ENCODE measurements around the gene SPACA4. TPM values are rescaled to one million over a fixed set of nuclear protein-coding genes. Genes with fewer than 3 reads are reported as not detected.
A peak's percentile ranks its signal among the peaks of the same experiment; 100 is the strongest.

Gene SPACA4
- total RNA-seq, 1 donor from 2014 or later = 0.98 TPM

DNA sequence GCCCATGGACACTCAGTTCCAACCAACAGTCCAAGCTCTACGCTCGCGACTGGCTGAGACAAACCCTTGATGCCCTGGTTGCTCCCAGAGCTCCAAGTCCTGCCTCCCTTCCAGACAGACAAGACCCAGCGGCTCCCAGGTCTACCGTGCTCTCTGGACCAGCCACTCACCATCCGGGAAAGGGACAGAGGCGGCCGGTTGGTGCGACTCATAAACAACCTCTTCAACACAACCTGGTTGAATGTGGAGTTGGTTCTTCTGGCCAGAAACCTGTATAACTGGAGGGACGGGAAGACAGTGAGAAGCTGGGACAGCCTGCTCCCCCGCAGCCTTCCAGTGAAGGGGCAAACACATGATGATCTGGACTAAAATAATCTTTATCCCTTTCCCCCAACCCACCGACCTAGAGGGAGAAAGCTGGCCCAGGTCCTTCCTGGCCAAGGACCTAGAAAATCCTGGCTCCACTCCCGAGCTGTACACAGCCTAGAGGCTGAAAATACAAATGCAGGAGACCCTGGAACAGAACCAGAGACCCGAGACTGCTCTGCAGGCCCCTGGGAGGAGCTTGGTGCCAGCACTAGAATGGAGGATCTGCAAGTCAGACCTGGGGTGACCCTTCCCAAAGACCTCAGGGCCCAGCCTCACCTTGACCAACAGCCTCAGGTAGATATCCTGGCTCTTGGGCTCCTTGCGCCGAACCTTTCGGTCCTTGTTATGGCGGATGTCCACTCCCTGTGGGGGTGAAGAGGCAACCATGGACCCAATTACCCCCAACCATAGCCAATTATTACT, 10.8 kb downstream of the SPACA4 start:
- Histone ChIP-seq H3K36me3 (peaks cover 30% of the 10 kb centered on the region), H3K4me3 (peak overlapping the region; percentile 90), H3K27me3 (no peaks in the 10 kb centered on the region), H3K4me1 (peaks cover 27% of the 10 kb centered on the region), H3K9me3 (no peaks in the 10 kb centered on the region), H3K27ac (peak overlapping the region; percentile 93)
- intact Hi-C loops (cut with DNase I) = no loop called here
- ATAC-seq = no peak
- TF ChIP-seq, protein P1, sequence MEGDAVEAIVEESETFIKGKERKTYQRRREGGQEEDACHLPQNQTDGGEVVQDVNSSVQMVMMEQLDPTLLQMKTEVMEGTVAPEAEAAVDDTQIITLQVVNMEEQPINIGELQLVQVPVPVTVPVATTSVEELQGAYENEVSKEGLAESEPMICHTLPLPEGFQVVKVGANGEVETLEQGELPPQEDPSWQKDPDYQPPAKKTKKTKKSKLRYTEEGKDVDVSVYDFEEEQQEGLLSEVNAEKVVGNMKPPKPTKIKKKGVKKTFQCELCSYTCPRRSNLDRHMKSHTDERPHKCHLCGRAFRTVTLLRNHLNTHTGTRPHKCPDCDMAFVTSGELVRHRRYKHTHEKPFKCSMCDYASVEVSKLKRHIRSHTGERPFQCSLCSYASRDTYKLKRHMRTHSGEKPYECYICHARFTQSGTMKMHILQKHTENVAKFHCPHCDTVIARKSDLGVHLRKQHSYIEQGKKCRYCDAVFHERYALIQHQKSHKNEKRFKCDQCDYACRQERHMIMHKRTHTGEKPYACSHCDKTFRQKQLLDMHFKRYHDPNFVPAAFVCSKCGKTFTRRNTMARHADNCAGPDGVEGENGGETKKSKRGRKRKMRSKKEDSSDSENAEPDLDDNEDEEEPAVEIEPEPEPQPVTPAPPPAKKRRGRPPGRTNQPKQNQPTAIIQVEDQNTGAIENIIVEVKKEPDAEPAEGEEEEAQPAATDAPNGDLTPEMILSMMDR (IDR thresholded peaks at IDR 0.05) = no peak
- no peak for DNase-seq

DNA sequence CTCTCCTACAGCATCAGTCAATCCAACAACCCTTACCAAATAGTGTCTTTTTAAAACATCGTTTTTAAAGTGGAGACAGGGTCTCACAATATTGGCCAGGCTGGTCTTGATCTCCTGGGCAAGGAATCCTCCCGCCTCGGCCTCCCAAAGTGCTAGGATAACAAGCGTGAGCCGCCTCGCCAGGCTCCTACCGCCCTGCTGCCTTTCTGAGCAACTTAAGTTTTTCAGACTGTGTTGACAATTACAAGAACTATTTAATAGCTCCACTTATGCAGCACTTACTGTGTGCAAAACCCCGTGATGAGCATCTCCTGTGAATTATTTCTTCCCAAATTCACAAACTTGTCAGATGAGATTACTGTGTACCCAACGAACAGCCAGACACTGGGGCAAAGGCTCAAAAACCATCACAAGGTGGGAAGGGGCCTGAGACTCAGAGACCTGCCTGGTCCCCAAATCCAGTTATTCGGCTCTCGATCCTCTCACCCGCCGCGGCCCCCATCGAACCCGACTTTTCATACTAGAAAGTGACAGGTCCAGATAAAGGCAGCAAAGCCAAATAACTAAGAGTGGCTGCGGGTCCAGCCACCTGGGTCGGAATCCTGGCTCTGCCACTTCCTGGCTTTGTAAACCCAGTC, 11.9 kb downstream of the SPACA4 start:
- intact Hi-C loops (cut with DNase I) = no loop called here
- DNase-seq (no peak), ATAC-seq (no peak)
- peaks cover 30% of the 10 kb centered on the region for H3K36me3 ChIP-seq
- no peaks in the 10 kb centered on the region for H3K27me3 ChIP-seq
- H3K4me1 ChIP-seq = peaks cover 30% of the 10 kb centered on the region
- no peaks in the 10 kb centered on the region for H3K9me3 ChIP-seq
- peak overlapping the region; percentile 93 for H3K27ac ChIP-seq
- peak overlapping the region; percentile 90 for H3K4me3 ChIP-seq
- TF ChIP-seq, protein P1 (IDR thresholded peaks at IDR 0.05) = no peak

DNA sequence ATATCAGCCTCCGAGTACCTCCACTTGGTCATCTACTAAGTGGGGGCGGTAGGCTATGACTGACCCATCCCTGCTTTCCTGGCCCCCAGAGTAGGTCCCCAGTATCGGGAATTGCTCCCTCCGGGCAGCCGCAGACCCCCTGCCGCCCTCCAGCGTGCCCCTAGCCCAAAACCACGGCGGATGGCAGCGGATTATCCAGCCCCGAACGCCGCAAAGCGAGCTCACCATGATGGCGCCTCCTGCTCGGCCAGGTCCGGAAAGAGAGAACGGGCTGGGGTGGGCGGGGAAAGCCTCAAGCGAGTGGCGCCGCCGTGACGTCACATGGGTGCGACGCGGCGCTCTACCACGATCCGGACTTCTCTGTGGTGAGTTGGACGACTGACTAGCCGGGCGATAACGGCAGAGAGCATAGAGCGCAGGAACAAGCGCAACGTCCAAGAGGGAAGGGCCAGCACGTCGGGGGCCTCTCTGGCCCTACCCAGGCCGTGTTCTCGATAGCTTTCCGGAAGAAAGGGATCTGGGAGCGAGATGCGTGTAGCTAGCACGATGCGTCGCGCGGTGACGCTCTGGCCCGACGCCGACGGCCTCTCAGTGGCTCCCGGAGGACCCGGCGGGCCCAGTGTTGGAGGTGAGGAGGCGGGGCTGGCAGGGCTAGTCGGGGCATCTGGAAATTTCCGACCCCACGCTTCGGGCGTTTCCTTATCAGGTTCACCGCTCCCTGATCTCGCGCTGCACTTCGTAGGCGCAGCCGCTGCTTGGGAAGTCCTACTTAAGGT, 12.6 kb downstream of the SPACA4 start, which contains the start of the genes RPL18 and SPHK2:
Gene RPL18 (minus strand): TSS at position 263 of the 776 bp plus-strand sequence. CDS start 35 bp downstream, at position 228.
Gene SPHK2 (plus strand): TSS at position 591 of the 776 bp plus-strand sequence. CDS start 1,009 bp downstream, outside the sequence.
- H3K4me1 ChIP-seq = peaks cover 35% of the 10 kb centered on the region
- intact Hi-C loops (cut with DNase I) = no loop called here
- peak; percentile 89 for ATAC-seq

DNA sequence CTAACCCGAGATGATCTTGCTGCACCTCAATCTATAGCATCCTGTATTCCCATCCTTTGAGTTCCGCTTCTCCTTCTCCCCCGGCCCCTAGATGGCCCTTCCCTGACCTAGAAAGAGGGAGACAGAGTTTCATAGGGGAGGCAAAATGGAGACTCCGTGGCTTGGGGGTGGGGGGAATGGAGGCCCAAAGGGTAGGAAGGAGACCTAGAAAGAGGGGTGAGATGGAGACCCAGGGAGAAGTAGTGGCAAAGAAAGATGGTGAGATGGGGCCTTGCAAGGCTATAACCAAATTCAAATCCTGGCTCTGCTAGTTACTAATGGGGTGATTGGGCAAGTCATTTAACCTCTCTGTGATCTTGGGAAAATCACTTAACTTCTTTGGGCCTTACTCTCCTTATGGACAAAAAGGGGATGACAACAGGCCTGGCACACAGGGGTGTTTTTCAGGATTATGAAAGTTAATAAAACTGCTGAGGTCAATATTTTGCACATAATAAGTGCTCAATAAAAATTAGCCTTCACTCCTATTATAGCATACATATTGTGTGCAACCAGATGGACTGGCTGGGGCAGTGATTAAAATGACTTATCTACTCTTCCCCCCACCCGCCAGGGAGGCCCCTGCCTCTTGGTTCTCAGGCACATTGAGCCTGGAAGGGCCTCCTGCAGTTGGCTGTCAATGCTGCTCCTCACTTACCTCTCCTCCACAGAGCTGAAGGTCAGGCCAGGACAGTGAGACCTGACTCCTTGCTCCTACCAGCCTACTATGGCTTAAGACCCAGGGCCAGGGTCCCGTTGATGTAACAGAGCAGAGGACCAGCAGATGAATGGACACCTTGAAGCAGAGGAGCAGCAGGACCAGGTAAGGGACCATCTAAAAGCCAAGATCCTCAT, 13.4 kb downstream of the SPACA4 start:
- ATAC-seq (no peak), DNase-seq (no peak)
- Histone ChIP-seq H3K27me3 (no peaks in the 10 kb centered on the region), H3K4me1 (peaks cover 40% of the 10 kb centered on the region), H3K4me3 (peak overlapping the region; percentile 90), H3K27ac (peak overlapping the region; percentile 93), H3K36me3 (peaks cover 27% of the 10 kb centered on the region), H3K9me3 (no peaks in the 10 kb centered on the region)
- intact Hi-C loops (cut with DNase I) = no loop called here
- TF ChIP-seq, protein P1 (IDR thresholded peaks at IDR 0.05) = no peak

More for the DNA sequence above, 12.6 kb downstream of the SPACA4 start, which contains the start of the genes RPL18 and SPHK2:
- DNase-seq = peak; percentile 98
- peak within 1 kb of the TSS; percentile 90 for H3K4me3 ChIP-seq
- H3K27ac ChIP-seq = peak within 1 kb of the TSS; percentile 93
- no peaks in the 10 kb centered on the region for H3K27me3 ChIP-seq
- H3K36me3 ChIP-seq = peaks cover 30% of the 10 kb centered on the region
- no peaks in the 10 kb centered on the region for H3K9me3 ChIP-seq
- TF ChIP-seq, protein P1 (IDR thresholded peaks at IDR 0.05) = no peak
